Neuronal stem cell (in vitro differentiated cells): Measurements from ENCODE around the gene RIT2.

Experiments used
- DNase-seq: peaks from one replicate; pipeline ENCODE4 v3.0.0-alpha.2; 2013; ENCODE audit warnings: low spot score
- H2AFZ ChIP-seq: one replicate; pipeline ENCODE4 v1.6.1; 2013; ENCODE audit warnings: mild to moderate bottlenecking, low read length, inconsistent platforms
- H2AK5ac ChIP-seq: 2 replicates; pipeline ENCODE4 v1.6.1; 2013; ENCODE audit warnings: low read depth, mild to moderate bottlenecking, inconsistent platforms, low read length, moderate library complexity, mixed read lengths
- H2BK120ac ChIP-seq: 2 replicates; pipeline ENCODE4 v1.6.1; 2013; ENCODE audit warnings: low read depth, mild to moderate bottlenecking, inconsistent platforms, low read length, moderate library complexity, mixed read lengths
- H2BK12ac ChIP-seq: one replicate; pipeline ENCODE4 v1.6.1; 2013; ENCODE audit warnings: low read length, inconsistent platforms
- H2BK15ac ChIP-seq: 2 replicates; pipeline ENCODE4 v1.6.1; 2013; ENCODE audit warnings: mild to moderate bottlenecking, low read length, inconsistent platforms, mixed read lengths
- H2BK5ac ChIP-seq: one replicate; pipeline ENCODE4 v1.6.1; 2013; ENCODE audit warnings: inconsistent platforms, mild to moderate bottlenecking, low read length, moderate library complexity
- H3K14ac ChIP-seq: one replicate; pipeline ENCODE4 v1.6.1; 2013; ENCODE audit warnings: low read length, inconsistent platforms
- H3K18ac ChIP-seq: 2 replicates; pipeline ENCODE4 v1.6.1; 2013; ENCODE audit warnings: low read length, inconsistent platforms
- H3K23ac ChIP-seq: 2 replicates; pipeline ENCODE4 v1.6.1; 2013; ENCODE audit warnings: low read depth, mild to moderate bottlenecking, mixed read lengths, low read length, inconsistent platforms; ENCODE audit not compliant: poor library complexity
- H3K27ac ChIP-seq: replicated peaks from 3 replicates; pipeline ENCODE4 v1.5.1; 2013; ENCODE audit warnings: low read length, inconsistent platforms
- H3K27me3 ChIP-seq, 3 experiments: 2 replicates each; pipeline ENCODE4 v1.6.1; 2013; ENCODE audit warnings: low read length in 3 of 3, mild to moderate bottlenecking in 2 of 3, inconsistent platforms in 1 of 3, low read depth in 1 of 3, mixed read lengths in 1 of 3, moderate library complexity in 1 of 3; ENCODE audit not compliant: control insufficient read depth in 3 of 3, insufficient read depth in 3 of 3
- H3K36me3 ChIP-seq, 2 donors: replicated peaks in 1 of 2; 2 replicates each; pipeline ENCODE4 v1.6.1; 2013; ENCODE audit warnings: low read length in 2 of 2; ENCODE audit not compliant: control insufficient read depth in 2 of 2, insufficient read depth in 2 of 2
- H3K4ac ChIP-seq: 2 replicates; pipeline ENCODE4 v1.6.1; 2013; ENCODE audit warnings: inconsistent platforms, mild to moderate bottlenecking, low read length, moderate library complexity
- H3K4me1 ChIP-seq, 2 donors: 1 replicate in 1 of 2; 2 replicates in 1 of 2; pipeline ENCODE4 v1.6.1; 2013; ENCODE audit warnings: low read length in 2 of 2, low read depth in 1 of 2; ENCODE audit not compliant: control insufficient read depth in 2 of 2, insufficient read depth in 1 of 2
- H3K4me2 ChIP-seq: one replicate; pipeline ENCODE4 v1.6.1; 2013; ENCODE audit warnings: mild to moderate bottlenecking, low read length, inconsistent platforms; ENCODE audit not compliant: insufficient read depth, poor library complexity, severe bottlenecking
- H3K4me3 ChIP-seq, 2 donors: 2 replicates each; pipeline ENCODE4 v1.5.1; 2013; ENCODE audit warnings: low read length in 2 of 2, mild to moderate bottlenecking in 2 of 2, inconsistent platforms in 1 of 2, moderate library complexity in 1 of 2
- H3K79me1 ChIP-seq: one replicate; pipeline ENCODE4 v1.6.1; 2013; ENCODE audit warnings: low read depth, mild to moderate bottlenecking, inconsistent platforms, low read length, moderate library complexity
- H3K9ac ChIP-seq: one replicate; pipeline ENCODE4 v1.6.1; 2013; ENCODE audit warnings: mild to moderate bottlenecking, low read depth, low read length, inconsistent platforms; ENCODE audit not compliant: poor library complexity
- H3K9me3 ChIP-seq, 2 donors: replicated peaks in 1 of 2; 2 replicates each; pipeline versions ENCODE3 to v1.6.1; 2013; ENCODE audit warnings: low read length in 2 of 2, mild to moderate bottlenecking in 2 of 2, inconsistent platforms in 1 of 2, low read depth in 1 of 2, mixed read lengths in 1 of 2, moderate library complexity in 1 of 2; ENCODE audit not compliant: control insufficient read depth in 2 of 2, insufficient read depth in 1 of 2
- H4K8ac ChIP-seq: one replicate; pipeline ENCODE4 v1.6.1; 2013; ENCODE audit warnings: low read depth, mild to moderate bottlenecking, inconsistent platforms, low read length, moderate library complexity
- H4K91ac ChIP-seq: one replicate; pipeline ENCODE4 v1.6.1; 2013; ENCODE audit warnings: low read length, low read depth, mild to moderate bottlenecking, inconsistent platforms; ENCODE audit not compliant: poor library complexity
- WGBS, 2 donors: extraction: QIAGEN DNeasy Blood & Tissue Kit; methylation state at CpG; one replicate each; pipeline ENCODE4 v1.1.7; 2013; ENCODE audit warnings: missing lambda C conversion rate in 2 of 2, mixed read lengths in 1 of 2; ENCODE audit not compliant: insufficient read length in 2 of 2, insufficient replicate concordance in 1 of 2; ENCODE audit errors: extremely low coverage in 2 of 2; 5-methylcytosine and 5-hydroxymethylcytosine counted together

RIT2 gene

DNA sequence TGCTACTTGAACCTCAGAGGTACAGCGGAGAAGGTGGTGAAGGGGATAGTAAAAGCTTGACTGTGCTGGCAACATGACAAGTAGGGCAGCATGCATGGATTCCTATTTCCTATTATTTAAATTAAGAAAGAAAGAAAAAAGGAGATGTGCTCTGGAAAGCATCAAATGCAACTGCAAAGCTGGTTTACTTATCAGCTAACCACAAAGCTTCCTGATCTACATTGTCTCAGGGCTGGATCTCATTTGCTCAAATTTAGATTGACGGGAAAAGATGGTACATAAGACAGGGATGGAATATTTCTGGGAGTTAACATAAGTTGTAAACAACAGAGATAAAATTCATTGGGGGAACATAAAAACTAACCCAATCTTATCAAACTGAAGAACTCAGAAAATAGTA lies 178.0 kb downstream of the RIT2 start:
- Histone ChIP-seq H2BK15ac (no peak overlapping the region), H4K91ac (no peak overlapping the region), H3K4me1 (no peaks in the 10 kb centered on the region), H3K4ac (no peak overlapping the region), H2BK12ac (no peak overlapping the region), H3K18ac (no peak overlapping the region), H4K8ac (no peak overlapping the region), H3K9ac (no peak overlapping the region), H2BK120ac (no peak overlapping the region), H2BK5ac (no peak overlapping the region), H3K14ac (no peak overlapping the region), H3K27ac (no peak overlapping the region), H2AK5ac (no peak overlapping the region), H2AFZ (peak overlapping the region; percentile 10), H3K4me2 (no peak overlapping the region), H3K9me3 (no peaks in the 10 kb centered on the region), H3K79me1 (no peaks in the 10 kb centered on the region), H3K36me3 (no peaks in the 10 kb centered on the region), H3K27me3 (no peaks in the 10 kb centered on the region), H3K23ac (no peak overlapping the region), H3K4me3 (no peak overlapping the region)
- DNase-seq = no peak
- WGBS, 2 donors = no CpG with 5 or more reads among the region's 2 CpGs

DNA sequence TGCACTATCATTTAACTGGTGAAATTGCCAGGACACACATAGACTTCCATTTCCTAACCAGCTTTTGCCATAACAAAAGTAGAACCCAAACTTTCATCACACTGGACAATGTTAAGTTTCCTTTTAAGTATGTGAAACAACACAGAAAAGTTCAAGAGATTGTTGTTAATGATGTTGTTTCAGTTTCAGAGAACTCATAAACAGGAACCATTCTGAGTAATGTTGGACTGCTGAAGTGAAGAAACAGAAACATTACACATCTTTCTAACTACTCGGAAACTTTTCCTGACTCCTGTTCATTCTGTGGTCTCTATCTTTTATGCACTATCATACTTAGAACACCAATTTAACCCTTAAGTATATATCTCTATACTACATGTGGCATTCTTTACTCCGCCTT lies 179.2 kb downstream of the RIT2 start:
- H3K9ac ChIP-seq = no peak overlapping the region
- no peak overlapping the region for H4K8ac ChIP-seq
- no peaks in the 10 kb centered on the region for H3K36me3 ChIP-seq
- H3K79me1 ChIP-seq = no peaks in the 10 kb centered on the region
- no peak overlapping the region for H2AFZ ChIP-seq
- WGBS, 2 donors = no CpG with 5 or more reads among the region's 2 CpGs
- no peak overlapping the region for H3K4me2 ChIP-seq
- no peak overlapping the region for H3K18ac ChIP-seq
- H3K4me1 ChIP-seq = no peaks in the 10 kb centered on the region
- no peak overlapping the region for H2AK5ac ChIP-seq
- H2BK120ac ChIP-seq = no peak overlapping the region
- H2BK5ac ChIP-seq = no peak overlapping the region
- H3K23ac ChIP-seq = no peak overlapping the region
- no peaks in the 10 kb centered on the region for H3K9me3 ChIP-seq
- DNase-seq = no peak
- no peak overlapping the region for H3K27ac ChIP-seq
- no peak overlapping the region for H2BK15ac ChIP-seq
- no peaks in the 10 kb centered on the region for H3K27me3 ChIP-seq
- H3K4me3 ChIP-seq = no peak overlapping the region
- H4K91ac ChIP-seq = no peak overlapping the region
- no peak overlapping the region for H3K14ac ChIP-seq
- H3K4ac ChIP-seq = no peak overlapping the region
- no peak overlapping the region for H2BK12ac ChIP-seq

DNA sequence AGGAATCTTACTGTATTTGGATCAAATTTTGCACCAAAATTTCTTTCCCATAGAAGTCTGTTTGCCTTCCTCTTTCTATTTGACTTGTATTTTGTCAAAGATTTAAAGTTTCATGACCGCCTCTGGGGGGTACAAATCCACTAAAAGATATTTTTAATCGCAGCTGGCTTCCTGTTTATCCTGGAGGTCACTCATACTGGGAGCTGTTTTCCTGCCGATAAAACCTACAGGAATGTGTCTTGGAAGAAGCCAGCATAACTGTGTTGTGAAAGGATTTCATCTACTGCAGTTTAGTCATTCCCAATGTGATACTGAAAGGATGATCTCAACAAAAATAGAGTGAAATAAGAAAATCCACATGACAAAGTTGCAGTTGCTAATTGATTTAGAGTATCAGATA lies 184.0 kb downstream of the RIT2 start:
- no peaks in the 10 kb centered on the region for H3K9me3 ChIP-seq
- no peak overlapping the region for H2AK5ac ChIP-seq
- H3K14ac ChIP-seq = no peak overlapping the region
- peak overlapping the region; percentile 37 for H2AFZ ChIP-seq
- H2BK15ac ChIP-seq = no peak overlapping the region
- H2BK5ac ChIP-seq = no peak overlapping the region
- no peak overlapping the region for H2BK120ac ChIP-seq
- no peaks in the 10 kb centered on the region for H3K79me1 ChIP-seq
- no peak overlapping the region for H3K4me2 ChIP-seq
- peaks cover 0 to 5% of the 10 kb centered on the region in 2 donors for H3K4me1 ChIP-seq
- H3K9ac ChIP-seq = no peak overlapping the region
- no peaks in the 10 kb centered on the region for H3K36me3 ChIP-seq
- no peak overlapping the region for H3K4me3 ChIP-seq
- no peak overlapping the region for H4K91ac ChIP-seq
- H2BK12ac ChIP-seq = no peak overlapping the region
- H3K27ac ChIP-seq = no peak overlapping the region
- no peak overlapping the region for H4K8ac ChIP-seq
- DNase-seq = no peak
- no CpG with 5 or more reads among the region's 3 CpGs for WGBS, 2 donors
- no peak overlapping the region for H3K18ac ChIP-seq
- no peak overlapping the region for H3K23ac ChIP-seq
- no peaks in the 10 kb centered on the region for H3K27me3 ChIP-seq
- no peak overlapping the region for H3K4ac ChIP-seq

DNA sequence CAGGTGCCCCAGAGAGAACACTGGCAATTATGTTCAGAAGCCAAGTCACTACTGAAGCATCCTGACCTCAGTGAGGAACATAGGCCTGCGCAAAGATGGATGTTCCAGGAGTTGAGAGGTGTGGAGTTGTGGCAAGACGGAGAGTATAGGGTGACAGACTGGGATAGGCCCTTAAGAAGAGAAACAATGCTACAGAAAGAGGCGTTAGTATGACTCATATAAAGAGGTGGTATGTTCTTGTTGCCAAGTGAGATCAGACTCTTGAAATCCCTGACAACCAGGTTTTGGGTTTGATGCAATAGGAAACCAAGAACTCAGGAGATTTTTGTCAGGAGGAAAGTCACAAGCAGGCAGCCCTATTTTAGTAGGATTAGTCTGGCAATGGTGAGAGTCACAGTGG lies 185.6 kb downstream of the RIT2 start:
- no CpG with 5 or more reads among the region's 3 CpGs for WGBS, 2 donors
- DNase-seq = no peak
- no peaks in the 10 kb centered on the region for H3K79me1 ChIP-seq
- no peak overlapping the region for H4K8ac ChIP-seq
- H3K9me3 ChIP-seq = no peaks in the 10 kb centered on the region
- H3K4ac ChIP-seq = no peak overlapping the region
- H3K18ac ChIP-seq = no peak overlapping the region
- H4K91ac ChIP-seq = no peak overlapping the region
- H2AK5ac ChIP-seq = no peak overlapping the region
- no peak overlapping the region for H2AFZ ChIP-seq
- H3K9ac ChIP-seq = no peak overlapping the region
- no peak overlapping the region for H3K4me2 ChIP-seq
- H3K36me3 ChIP-seq = no peaks in the 10 kb centered on the region
- H3K27me3 ChIP-seq = no peaks in the 10 kb centered on the region
- H2BK12ac ChIP-seq = no peak overlapping the region
- H2BK5ac ChIP-seq = no peak overlapping the region
- peak overlapping the region; percentile 37 for H3K27ac ChIP-seq
- H2BK15ac ChIP-seq = no peak overlapping the region
- H2BK120ac ChIP-seq = no peak overlapping the region
- H3K23ac ChIP-seq = no peak overlapping the region
- peaks cover 0 to 5% of the 10 kb centered on the region in 2 donors for H3K4me1 ChIP-seq
- no peak overlapping the region for H3K14ac ChIP-seq
- H3K4me3 ChIP-seq = no peak overlapping the region
